GM12878 (cell line): ENCODE measurements around the gene BICDL2. TPM values are rescaled to one million over a fixed set of nuclear protein-coding genes. Genes with fewer than 3 reads are reported as not detected.

Experiments
- ATAC-seq: fragments of 200-7000 bp; cut with Tn5 transposase; 3 replicates; pipeline ENCODE4 v1.9.1; 2020; ENCODE audit warnings: mild to moderate bottlenecking, moderate library complexity
- BruUV-seq: library from RNA; stranded (reverse); fragments of 400-500 nt; replicated peaks from 2 replicates; lab custom pipeline; 2021; lab: Mats Ljungman, UMichigan
- CTCF ChIA-PET: fragments of 300-600 bp; sonication (Branson Sonifier 250); formaldehyde crosslinking; extraction: SDS; loops from one replicate; lab custom pipeline; 2021; ENCODE audit warnings: inconsistent platforms; lab: Yijun Ruan, JAX
- POLR2A ChIA-PET: fragments of 350-600 bp; formaldehyde crosslinking; extraction: SDS; loops from one replicate; lab custom pipeline; 2021; ENCODE audit warnings: inconsistent platforms; lab: Charles Lee
- RAD21 ChIA-PET: fragments of 300-600 bp; sonication (Branson Sonifier 250); formaldehyde crosslinking; loops from one replicate; lab custom pipeline; 2023; ENCODE audit warnings: antibody characterized with exemption; ENCODE audit not compliant: unreplicated experiment; lab: Charles Lee
- SMC1A ChIA-PET: fragments of 300-600 bp; sonication (Branson Sonifier 250); formaldehyde crosslinking; loops from one replicate; lab custom pipeline; 2023; ENCODE audit not compliant: unreplicated experiment, uncharacterized antibody; lab: Charles Lee
- DNase-seq: peaks from one replicate; pipeline ENCODE4 v3.0.0-alpha.2; 2011; ENCODE audit warnings: low read depth, low spot score
- FAIRE-seq: peaks from 3 replicates; lab custom pipeline; 2011; peaks lifted over from hg19 to GRCh38; lab: Jason Lieb, UNC
- H2AFZ ChIP-seq: 2 replicates; pipeline ENCODE4 v1.6.0; 2011; ENCODE audit warnings: low read depth, low read length, control low read depth; ENCODE audit not compliant: control insufficient read depth
- H3K27ac ChIP-seq: 2 replicates; pipeline ENCODE4 v1.5.1; 2011; ENCODE audit warnings: control low read depth; ENCODE audit not compliant: control insufficient read depth, insufficient read depth
- H3K27me3 ChIP-seq, 2 experiments: replicated peaks in 1 of 2; 2 replicates each; pipeline versions ENCODE4 v1.6.0 to v1.6.1; 2011; ENCODE audit warnings: low read length in 1 of 2; ENCODE audit not compliant: control insufficient read depth in 2 of 2, insufficient read depth in 2 of 2
- H3K36me3 ChIP-seq, 2 experiments: 2 replicates each; pipeline ENCODE4 v1.5.1; 2011; ENCODE audit warnings: low read length in 1 of 2; ENCODE audit not compliant: control insufficient read depth in 2 of 2, insufficient read depth in 2 of 2
- H3K4me1 ChIP-seq: 2 replicates; pipeline ENCODE4 v1.6.1; 2011; ENCODE audit warnings: mild to moderate bottlenecking, low read length, moderate library complexity, mixed read lengths; ENCODE audit not compliant: control insufficient read depth, insufficient read depth
- H3K4me2 ChIP-seq: 2 replicates; pipeline ENCODE4 v1.6.0; 2011; ENCODE audit warnings: control low read depth; ENCODE audit not compliant: control insufficient read depth, insufficient read depth
- H3K4me3 ChIP-seq: fragments of 200-600 bp; sonication (generic); 2 replicates; pipeline ENCODE4 v1.5.1; 2016
- H3K79me2 ChIP-seq: 2 replicates; pipeline ENCODE4 v1.6.0; 2011; ENCODE audit warnings: low read length; ENCODE audit not compliant: control insufficient read depth, insufficient read depth
- H3K9ac ChIP-seq: 2 replicates; pipeline ENCODE4 v1.8.0; 2011; ENCODE audit warnings: low read length, control low read depth, mixed read lengths; ENCODE audit not compliant: control insufficient read depth, insufficient read depth
- H3K9me3 ChIP-seq: replicated peaks from 3 replicates; pipeline ENCODE4 v1.5.1; 2011; ENCODE audit warnings: mild to moderate bottlenecking, low read length; ENCODE audit not compliant: control insufficient read depth, insufficient read depth
- H4K20me1 ChIP-seq: 2 replicates; pipeline ENCODE4 v1.6.0; 2011; ENCODE audit not compliant: control insufficient read depth, insufficient read depth
- BMI1 ChIP-seq: fragments of 450-650 bp; IDR thresholded peaks from 2 replicates; pipeline ENCODE4 v1.6.1; 2016; ENCODE audit warnings: mild to moderate bottlenecking, moderate library complexity, borderline replicate concordance
- MEF2A ChIP-seq: IDR thresholded peaks from 2 replicates; pipeline ENCODE4 v1.6.1; 2011; ENCODE audit warnings: low read depth, mild to moderate bottlenecking, low read length, moderate library complexity; ENCODE audit not compliant: insufficient read depth
- MEF2B ChIP-seq: fragments of 450-650 bp; IDR thresholded peaks from 2 replicates; pipeline ENCODE4 v1.6.1; 2018; ENCODE audit warnings: mild to moderate bottlenecking, moderate library complexity; ENCODE audit not compliant: partially characterized antibody, poor library complexity, severe bottlenecking
- PML ChIP-seq: IDR thresholded peaks from 2 replicates; pipeline ENCODE4 v1.6.1; 2012; ENCODE audit warnings: low read length, inconsistent platforms
- ZNF207 ChIP-seq: fragments of 450-650 bp; IDR thresholded peaks from 2 replicates; pipeline ENCODE4 v1.6.1; 2014; ENCODE audit warnings: antibody characterized with exemption, mild to moderate bottlenecking, borderline replicate concordance
- ZNF24 ChIP-seq: fragments of 450-650 bp; IDR thresholded peaks from 2 replicates; pipeline ENCODE4 v1.6.1; 2017; ENCODE audit warnings: antibody characterized with exemption, mild to moderate bottlenecking
- ZNF384 ChIP-seq: IDR thresholded peaks from 2 replicates; pipeline ENCODE4 v1.6.1; 2012; ENCODE audit warnings: low read depth, mild to moderate bottlenecking, low read length, improper control_type of control experiment, borderline replicate concordance
- WGBS: methylation state at CpG from one replicate; pipeline ENCODE4 v1.1.6; 2016; ENCODE audit warnings: low lambda C conversion rate; ENCODE audit not compliant: insufficient replicate concordance, insufficient coverage; ENCODE audit errors: missing lambda C conversion rate; 5-methylcytosine and 5-hydroxymethylcytosine counted together
- in situ Hi-C: fragments of 300-500 bp; cut with MboI; formaldehyde crosslinking; loops from 9 replicates; pipeline ENCODE4 v1.14.3; 2018; ENCODE audit warnings: mixed read lengths
- intact Hi-C: fragments of 100-400 bp; cut with micrococcal nuclease; formaldehyde crosslinking; loops from one replicate; pipeline ENCODE4 v1.14.2; 2022; ENCODE audit not compliant: unreplicated experiment
- polyA plus RNA-seq, 11 experiments: library from polyadenylated mRNA; depleted of rRNA in 4 of 11; unstranded in 6 of 11; stranded (reverse) in 5 of 11; fragments of >200 nt; fragmentation: Nextera tagmentation in 4 of 11; fragmentation: Illumina TruSeq in 1 of 11; extraction: Ambion mirVana in 4 of 11; extraction: Trizol in 1 of 11; gene quantifications; 1 replicate in 1 of 11; 2 replicates in 10 of 11; pipeline versions ENCODE4 v1.2.1 to v1.2.3, GENCODE V29; 2011 to 2016; ENCODE audit warnings: inconsistent platforms in 2 of 11, missing spikeins in 2 of 11, low read depth in 1 of 11
- total RNA-seq, 4 experiments: library from RNA; depleted of rRNA in 3 of 4; stranded (reverse); fragments of >200 nt in 3 of 4; fragmentation: Illumina TruSeq in 1 of 4; extraction: Trizol in 1 of 4; gene quantifications; 2 replicates each; pipeline versions ENCODE4 v1.2.1 to v1.2.3, GENCODE V29; 2013 to 2021
- TF ChIP-seq, protein P1 (sequence below): fragments of 450-650 bp; formaldehyde crosslinking; IDR thresholded peaks from 2 replicates; pipeline ENCODE4 v1.5.0; 2022; ENCODE audit warnings: mild to moderate bottlenecking, missing genetic modification characterization

The BICDL2 gene
- total and polyA plus RNA-seq, 10 of the 15 experiments (the other 5 are each of a cell fraction or from before 2014, with no cell fraction given): not detected

DNA sequence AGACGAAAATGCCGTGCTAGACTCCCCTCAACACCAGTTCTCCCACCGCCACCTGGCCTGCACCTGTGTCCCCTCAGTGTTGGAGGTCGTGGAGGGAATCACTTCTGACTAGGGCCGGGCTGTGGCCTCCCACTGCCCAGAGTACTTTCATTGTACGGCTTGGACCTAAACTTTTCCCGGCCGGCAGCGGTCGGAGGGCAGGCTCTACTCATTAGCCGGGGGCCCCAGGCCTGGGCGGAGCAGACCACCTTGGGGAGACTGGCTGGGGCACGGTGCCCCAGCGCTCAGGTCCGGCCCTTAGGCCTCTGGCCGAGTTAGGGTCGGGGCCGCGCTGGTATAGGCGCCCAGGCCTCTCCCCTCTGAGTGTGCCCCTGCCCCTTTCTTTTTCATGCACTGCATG, 19.4 kb downstream of the BICDL2 start:
- FAIRE-seq: no peak
- in situ Hi-C loops: no loop called here

More for the DNA sequence above, 19.4 kb downstream of the BICDL2 start:
- peaks cover 0 to under 1% of the 10 kb centered on the region in 2 experiments; a peak in 3 of 4 replicates for H3K27me3 ChIP-seq
- DNase-seq: no peak
- WGBS: 83% methylated on average over 20 of the region's 20 CpGs
- TF ChIP-seq, protein P1, sequence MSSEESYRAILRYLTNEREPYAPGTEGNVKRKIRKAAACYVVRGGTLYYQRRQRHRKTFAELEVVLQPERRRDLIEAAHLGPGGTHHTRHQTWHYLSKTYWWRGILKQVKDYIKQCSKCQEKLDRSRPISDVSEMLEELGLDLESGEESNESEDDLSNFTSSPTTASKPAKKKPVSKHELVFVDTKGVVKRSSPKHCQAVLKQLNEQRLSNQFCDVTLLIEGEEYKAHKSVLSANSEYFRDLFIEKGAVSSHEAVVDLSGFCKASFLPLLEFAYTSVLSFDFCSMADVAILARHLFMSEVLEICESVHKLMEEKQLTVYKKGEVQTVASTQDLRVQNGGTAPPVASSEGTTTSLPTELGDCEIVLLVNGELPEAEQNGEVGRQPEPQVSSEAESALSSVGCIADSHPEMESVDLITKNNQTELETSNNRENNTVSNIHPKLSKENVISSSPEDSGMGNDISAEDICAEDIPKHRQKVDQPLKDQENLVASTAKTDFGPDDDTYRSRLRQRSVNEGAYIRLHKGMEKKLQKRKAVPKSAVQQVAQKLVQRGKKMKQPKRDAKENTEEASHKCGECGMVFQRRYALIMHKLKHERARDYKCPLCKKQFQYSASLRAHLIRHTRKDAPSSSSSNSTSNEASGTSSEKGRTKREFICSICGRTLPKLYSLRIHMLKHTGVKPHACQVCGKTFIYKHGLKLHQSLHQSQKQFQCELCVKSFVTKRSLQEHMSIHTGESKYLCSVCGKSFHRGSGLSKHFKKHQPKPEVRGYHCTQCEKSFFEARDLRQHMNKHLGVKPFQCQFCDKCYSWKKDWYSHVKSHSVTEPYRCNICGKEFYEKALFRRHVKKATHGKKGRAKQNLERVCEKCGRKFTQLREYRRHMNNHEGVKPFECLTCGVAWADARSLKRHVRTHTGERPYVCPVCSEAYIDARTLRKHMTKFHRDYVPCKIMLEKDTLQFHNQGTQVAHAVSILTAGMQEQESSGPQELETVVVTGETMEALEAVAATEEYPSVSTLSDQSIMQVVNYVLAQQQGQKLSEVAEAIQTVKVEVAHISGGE (CRISPR knock-in tag): no peak
- TF ChIP-seq BMI1 (no peak), ZNF24 (no peak), MEF2B (no peak), PML (no peak), ZNF384 (no peak), MEF2A (no peak), ZNF207 (no peak)
- intact Hi-C loops: no loop called here
- H3K27ac ChIP-seq: no peak overlapping the region
- peaks cover 17% of the 10 kb centered on the region for H3K4me1 ChIP-seq
- H3K9me3 ChIP-seq: no peaks in the 10 kb centered on the region
- no peak overlapping the region for H3K4me3 ChIP-seq
- no peaks in the 10 kb centered on the region for H4K20me1 ChIP-seq
- RAD21 ChIA-PET: no interaction called here
- H3K9ac ChIP-seq: no peak overlapping the region
- no peak overlapping the region for H3K4me2 ChIP-seq
- H2AFZ ChIP-seq: no peak overlapping the region
- SMC1A ChIA-PET: no interaction called here
- BruUV-seq: no TSS peak
- ATAC-seq: no peak
- CTCF ChIA-PET: no interaction called here
- H3K36me3 ChIP-seq: no peaks in the 10 kb centered on the region; a peak in 1 of 4 replicates
- H3K79me2 ChIP-seq: no peaks in the 10 kb centered on the region
- POLR2A ChIA-PET: no interaction called here
